Measurements from ENCODE around the gene SLC31A2.

DNA sequence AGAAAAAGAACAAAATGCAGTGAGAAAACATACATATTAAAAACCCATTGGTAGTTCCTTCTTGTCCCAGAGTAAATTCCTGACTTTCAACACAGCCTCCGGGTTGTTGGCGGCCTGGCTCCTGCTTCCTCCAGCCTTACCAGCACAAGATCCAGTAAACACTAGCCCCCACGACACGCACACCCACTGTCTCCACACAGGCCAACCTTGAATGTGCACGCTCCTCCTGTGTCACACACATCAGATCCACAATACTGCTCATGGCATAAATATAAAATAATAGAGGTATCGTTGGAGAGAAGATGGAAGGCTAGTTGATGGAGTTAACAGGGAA, 2.5 kb upstream of the SLC31A2 start:
- TF ChIP-seq, protein P1, sequence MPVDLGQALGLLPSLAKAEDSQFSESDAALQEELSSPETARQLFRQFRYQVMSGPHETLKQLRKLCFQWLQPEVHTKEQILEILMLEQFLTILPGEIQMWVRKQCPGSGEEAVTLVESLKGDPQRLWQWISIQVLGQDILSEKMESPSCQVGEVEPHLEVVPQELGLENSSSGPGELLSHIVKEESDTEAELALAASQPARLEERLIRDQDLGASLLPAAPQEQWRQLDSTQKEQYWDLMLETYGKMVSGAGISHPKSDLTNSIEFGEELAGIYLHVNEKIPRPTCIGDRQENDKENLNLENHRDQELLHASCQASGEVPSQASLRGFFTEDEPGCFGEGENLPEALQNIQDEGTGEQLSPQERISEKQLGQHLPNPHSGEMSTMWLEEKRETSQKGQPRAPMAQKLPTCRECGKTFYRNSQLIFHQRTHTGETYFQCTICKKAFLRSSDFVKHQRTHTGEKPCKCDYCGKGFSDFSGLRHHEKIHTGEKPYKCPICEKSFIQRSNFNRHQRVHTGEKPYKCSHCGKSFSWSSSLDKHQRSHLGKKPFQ (tag by site-specific recombination; IDR thresholded peaks at IDR 0.05), result no peak
- TF ChIP-seq, protein P2, sequence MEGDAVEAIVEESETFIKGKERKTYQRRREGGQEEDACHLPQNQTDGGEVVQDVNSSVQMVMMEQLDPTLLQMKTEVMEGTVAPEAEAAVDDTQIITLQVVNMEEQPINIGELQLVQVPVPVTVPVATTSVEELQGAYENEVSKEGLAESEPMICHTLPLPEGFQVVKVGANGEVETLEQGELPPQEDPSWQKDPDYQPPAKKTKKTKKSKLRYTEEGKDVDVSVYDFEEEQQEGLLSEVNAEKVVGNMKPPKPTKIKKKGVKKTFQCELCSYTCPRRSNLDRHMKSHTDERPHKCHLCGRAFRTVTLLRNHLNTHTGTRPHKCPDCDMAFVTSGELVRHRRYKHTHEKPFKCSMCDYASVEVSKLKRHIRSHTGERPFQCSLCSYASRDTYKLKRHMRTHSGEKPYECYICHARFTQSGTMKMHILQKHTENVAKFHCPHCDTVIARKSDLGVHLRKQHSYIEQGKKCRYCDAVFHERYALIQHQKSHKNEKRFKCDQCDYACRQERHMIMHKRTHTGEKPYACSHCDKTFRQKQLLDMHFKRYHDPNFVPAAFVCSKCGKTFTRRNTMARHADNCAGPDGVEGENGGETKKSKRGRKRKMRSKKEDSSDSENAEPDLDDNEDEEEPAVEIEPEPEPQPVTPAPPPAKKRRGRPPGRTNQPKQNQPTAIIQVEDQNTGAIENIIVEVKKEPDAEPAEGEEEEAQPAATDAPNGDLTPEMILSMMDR (tag by site-specific recombination; IDR thresholded peaks at IDR 0.05), result no peak
- TF ChIP-seq ZNF785 (tag by site-specific recombination; IDR thresholded peaks at IDR 0.05) (no peak), SETDB1 (IDR thresholded peaks at IDR 0.05; ENCODE audit: insufficient read length, low read length) (no peak)

Measured in HEK293 (cell line).